ENCODE results near the gene RABGGTA. TPM values are rescaled to one million over a fixed set of nuclear protein-coding genes. Genes with fewer than 3 reads are reported as not detected.

The RABGGTA gene
- total and polyA plus RNA-seq, 9 of the 15 experiments (the other 6 are each of a cell fraction or from before 2014, with no cell fraction given), result 4.5 to 24.2 (median 15.5) TPM

DNA sequence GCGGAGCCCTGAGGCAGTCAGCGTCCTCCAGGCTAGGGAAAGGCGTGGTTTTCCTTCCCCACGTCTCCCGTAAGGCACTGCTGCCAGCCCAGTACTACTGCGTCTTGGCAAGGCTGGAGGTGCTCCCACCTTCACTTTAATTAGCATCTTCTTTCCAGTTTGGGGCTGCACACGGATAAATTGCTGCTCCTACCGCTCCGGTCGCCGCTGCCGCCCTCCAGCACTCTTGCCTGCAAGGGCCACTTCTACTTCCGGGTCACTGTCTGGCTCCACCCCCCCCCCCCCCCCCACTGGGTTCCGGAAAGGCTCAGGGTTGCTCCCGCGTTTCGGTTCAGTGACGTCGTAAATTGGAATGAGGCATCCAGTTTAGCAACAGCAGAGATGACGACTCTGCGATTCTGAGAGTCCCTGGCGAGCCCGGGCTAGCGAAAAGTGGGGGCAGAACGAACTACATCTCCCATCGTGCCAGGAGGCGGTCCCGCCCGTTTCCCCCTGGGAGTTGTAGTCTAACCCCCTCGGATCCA lies 39.2 kb downstream of the RABGGTA start, which contains the start of gene NEDD8 (continued):
- peak; percentile 32 for TF ChIP-seq RBBP5 (IDR thresholded peaks at IDR 0.05; ENCODE audit: borderline replicate concordance, insufficient read depth, low read length, poor library complexity, severe bottlenecking)
- TF ChIP-seq KDM5B (IDR thresholded peaks at IDR 0.05; ENCODE audit: insufficient replicate concordance, low read depth, low read length), result peak; percentile 55
- TF ChIP-seq HCFC1 (IDR thresholded peaks at IDR 0.05; ENCODE audit: low read depth, low read length), result peak; percentile 95
- no peak for TF ChIP-seq MAFK (IDR thresholded peaks at IDR 0.05; ENCODE audit: low read length)
- TF ChIP-seq SREBF1 (IDR thresholded peaks at IDR 0.05; ENCODE audit: borderline replicate concordance, low read depth, low read length), result no peak
- TF ChIP-seq GABPA (tag; conservative IDR thresholded peaks at IDR 0.05; ENCODE audit: low read depth), result peak; percentile 96
- no peak for TF ChIP-seq ESRRA (IDR thresholded peaks at IDR 0.05; ENCODE audit: borderline replicate concordance, low read depth)
- peak; percentile 90 for TF ChIP-seq ZNF143 (CRISPR knock-in tag; IDR thresholded peaks at IDR 0.05)
- TF ChIP-seq SP1 (CRISPR knock-in tag; IDR thresholded peaks at IDR 0.05), result peak; percentile 54; the same call in 1 of the 2 replicates
- TF ChIP-seq NR4A1 (CRISPR knock-in tag; IDR thresholded peaks at IDR 0.05), result no peak
- no peak for TF ChIP-seq NR4A1 (tag; IDR thresholded peaks at IDR 0.05)

All from K562 (cell line).